OCI-LY3 (cell line): ENCODE results near the gene TMEM87A.
A peak's percentile ranks its signal among the peaks of the same experiment; 100 is the strongest.

Experiments
- H2AFZ ChIP-seq: fragments of 200-600, 300-600 bp; shearing (Covaris generic); 2 replicates; pipeline ENCODE4 v1.6.0; 2014; ENCODE audit warnings: antibody characterized with exemption, low read depth, low read length
- H3K27ac ChIP-seq: fragments of 200-600, 300-600 bp; sonication (generic); 2 replicates; pipeline ENCODE4 v1.5.1; 2014; ENCODE audit warnings: mild to moderate bottlenecking, low read length, moderate library complexity, mixed read lengths
- H3K27me3 ChIP-seq: fragments of 200-600, 300-600 bp; sonication (generic); 2 replicates; pipeline ENCODE4 v1.6.1; 2014; ENCODE audit warnings: low read depth, low read length, mixed read lengths
- H3K36me3 ChIP-seq: fragments of 200-600, 300-600 bp; sonication (generic); replicated peaks from 2 replicates; pipeline ENCODE3; 2014; ENCODE audit warnings: low read depth, low read length, mixed read lengths
- H3K4me1 ChIP-seq: fragments of 300-600, 200-600 bp; sonication (generic); 2 replicates; pipeline ENCODE4 v1.6.1; 2014; ENCODE audit warnings: low read length, mixed read lengths
- H3K4me2 ChIP-seq: fragments of 200-600, 300-600 bp; sonication (generic); 2 replicates; pipeline ENCODE4 v1.6.1; 2014; ENCODE audit warnings: low read length, mixed read lengths
- H3K4me3 ChIP-seq: fragments of 300-600, 200-600 bp; sonication (generic); 2 replicates; pipeline ENCODE4 v1.5.1; 2014; ENCODE audit warnings: antibody characterized with exemption, mild to moderate bottlenecking, low read length, moderate library complexity
- H3K79me2 ChIP-seq: fragments of 300-600, 200-600 bp; shearing (Covaris generic); 2 replicates; pipeline ENCODE4 v1.6.1; 2014; ENCODE audit warnings: mild to moderate bottlenecking, low read length, mixed read lengths
- H3K9ac ChIP-seq: fragments of 300-600, 200-600 bp; shearing (Covaris generic); 2 replicates; pipeline ENCODE4 v1.6.0; 2014; ENCODE audit warnings: mild to moderate bottlenecking, low read length, moderate library complexity
- H3K9me3 ChIP-seq: fragments of 200-600, 300-600 bp; shearing (Covaris generic); 2 replicates; pipeline ENCODE4 v1.6.1; 2014; ENCODE audit warnings: low read length, mixed read lengths; ENCODE audit not compliant: insufficient read depth
- H4K20me1 ChIP-seq: fragments of 200-600, 300-600 bp; sonication (generic); 2 replicates; pipeline ENCODE4 v1.6.1; 2016; ENCODE audit warnings: low read length, mixed read lengths; ENCODE audit not compliant: insufficient read depth
- EZH2phosphoT487 ChIP-seq: fragments of 200-600 bp; shearing (Covaris generic); IDR thresholded peaks from 2 replicates; pipeline ENCODE4 v1.6.1; 2018; ENCODE audit warnings: antibody characterized with exemption, mixed run types, low read depth
- TF ChIP-seq, protein P1 (sequence below): fragments of 200-600, 300-600 bp; sonication (generic); IDR thresholded peaks from 2 replicates; pipeline ENCODE4 v1.5.1; 2014; ENCODE audit warnings: antibody characterized with exemption, low read length, low read depth

TMEM87A gene

DNA sequence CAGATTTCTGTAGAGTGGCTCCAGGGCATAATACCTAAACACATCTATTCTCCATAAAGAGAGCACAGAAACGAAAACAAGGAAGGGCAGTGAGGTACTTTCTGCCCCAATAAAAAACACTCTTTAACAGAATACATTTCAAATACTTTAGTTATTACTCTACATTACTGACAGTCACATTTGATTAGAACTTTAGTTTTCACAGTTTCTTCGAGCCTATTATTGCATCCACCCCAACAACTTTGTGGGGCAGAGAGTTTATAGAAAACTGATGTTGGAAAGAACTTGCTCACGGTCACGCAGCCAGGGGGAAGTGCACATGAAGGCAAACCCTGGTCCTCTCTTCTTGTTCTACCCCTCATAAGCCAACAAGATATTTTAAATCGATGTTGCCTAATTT, 74.1 kb downstream of the TMEM87A start:
- Histone ChIP-seq H3K9ac (no peak overlapping the region), H2AFZ (no peak overlapping the region), H3K9me3 (no peaks in the 10 kb centered on the region), H3K36me3 (peaks cover 22% of the 10 kb centered on the region), H3K4me3 (no peak overlapping the region), H3K79me2 (peaks cover 3% of the 10 kb centered on the region), H4K20me1 (no peaks in the 10 kb centered on the region), H3K4me1 (no peaks in the 10 kb centered on the region; the same call in 1 of the 2 replicates), H3K4me2 (no peak overlapping the region), H3K27me3 (no peaks in the 10 kb centered on the region), H3K27ac (no peak overlapping the region)
- TF ChIP-seq EZH2phosphoT487 = no peak
- TF ChIP-seq, protein P1, sequence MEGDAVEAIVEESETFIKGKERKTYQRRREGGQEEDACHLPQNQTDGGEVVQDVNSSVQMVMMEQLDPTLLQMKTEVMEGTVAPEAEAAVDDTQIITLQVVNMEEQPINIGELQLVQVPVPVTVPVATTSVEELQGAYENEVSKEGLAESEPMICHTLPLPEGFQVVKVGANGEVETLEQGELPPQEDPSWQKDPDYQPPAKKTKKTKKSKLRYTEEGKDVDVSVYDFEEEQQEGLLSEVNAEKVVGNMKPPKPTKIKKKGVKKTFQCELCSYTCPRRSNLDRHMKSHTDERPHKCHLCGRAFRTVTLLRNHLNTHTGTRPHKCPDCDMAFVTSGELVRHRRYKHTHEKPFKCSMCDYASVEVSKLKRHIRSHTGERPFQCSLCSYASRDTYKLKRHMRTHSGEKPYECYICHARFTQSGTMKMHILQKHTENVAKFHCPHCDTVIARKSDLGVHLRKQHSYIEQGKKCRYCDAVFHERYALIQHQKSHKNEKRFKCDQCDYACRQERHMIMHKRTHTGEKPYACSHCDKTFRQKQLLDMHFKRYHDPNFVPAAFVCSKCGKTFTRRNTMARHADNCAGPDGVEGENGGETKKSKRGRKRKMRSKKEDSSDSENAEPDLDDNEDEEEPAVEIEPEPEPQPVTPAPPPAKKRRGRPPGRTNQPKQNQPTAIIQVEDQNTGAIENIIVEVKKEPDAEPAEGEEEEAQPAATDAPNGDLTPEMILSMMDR = no peak

DNA sequence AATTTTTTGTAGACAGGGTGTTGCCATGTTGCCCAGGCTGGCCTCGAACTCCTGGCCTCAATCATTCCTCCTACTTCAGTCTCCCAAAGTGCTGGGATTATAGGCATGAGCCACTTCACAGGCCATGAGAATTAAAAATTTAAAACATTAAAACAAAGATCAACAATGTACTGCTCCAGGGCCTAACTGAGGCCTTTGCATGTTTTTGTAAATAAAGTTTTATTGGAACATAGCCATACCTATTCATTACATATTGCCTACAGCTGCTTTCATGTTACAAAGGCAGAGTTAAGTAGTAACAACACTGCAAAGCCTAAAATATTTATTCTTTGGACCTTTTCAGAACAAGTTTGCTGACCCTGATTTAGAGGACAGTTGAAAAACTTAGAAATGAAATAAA, 74.7 kb downstream of the TMEM87A start:
- peaks cover 26% of the 10 kb centered on the region for H3K36me3 ChIP-seq
- no peaks in the 10 kb centered on the region for H3K27me3 ChIP-seq
- H3K79me2 ChIP-seq = peaks cover 3% of the 10 kb centered on the region
- no peak overlapping the region for H3K4me3 ChIP-seq
- H3K9me3 ChIP-seq = no peaks in the 10 kb centered on the region
- no peak overlapping the region for H2AFZ ChIP-seq
- no peaks in the 10 kb centered on the region for H4K20me1 ChIP-seq
- H3K27ac ChIP-seq = no peak overlapping the region
- no peak for TF ChIP-seq EZH2phosphoT487
- TF ChIP-seq, protein P1 = no peak
- H3K9ac ChIP-seq = no peak overlapping the region
- H3K4me2 ChIP-seq = no peak overlapping the region
- peaks cover 6% of the 10 kb centered on the region for H3K4me1 ChIP-seq

DNA sequence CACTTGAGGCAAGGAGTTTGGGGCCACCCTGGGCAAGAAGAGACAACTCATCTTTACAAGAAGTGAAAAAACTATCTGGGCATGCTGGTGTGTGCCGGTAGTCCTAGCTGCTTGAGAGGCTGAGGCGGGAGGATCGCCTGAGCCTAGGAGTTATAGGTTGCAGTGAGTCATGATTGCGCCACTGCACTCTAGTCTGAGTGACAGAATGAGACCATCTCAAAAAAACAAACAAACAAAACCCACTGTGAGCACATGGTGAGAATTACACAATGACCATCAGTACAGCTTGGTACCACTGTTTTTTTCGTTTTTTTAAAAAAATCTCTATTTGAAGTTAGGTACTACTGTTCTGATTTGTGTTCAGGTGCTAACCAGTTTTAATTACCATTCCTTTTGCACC, 78.7 kb downstream of the TMEM87A start:
- H3K4me3 ChIP-seq = no peak overlapping the region
- no peak overlapping the region for H2AFZ ChIP-seq
- peaks cover 27% of the 10 kb centered on the region for H3K36me3 ChIP-seq
- H3K4me2 ChIP-seq = no peak overlapping the region
- TF ChIP-seq, protein P1 = no peak
- TF ChIP-seq EZH2phosphoT487 = no peak
- H3K9me3 ChIP-seq = no peaks in the 10 kb centered on the region
- no peaks in the 10 kb centered on the region for H4K20me1 ChIP-seq
- H3K4me1 ChIP-seq = peaks cover 44% of the 10 kb centered on the region
- H3K9ac ChIP-seq = no peak overlapping the region
- no peaks in the 10 kb centered on the region for H3K27me3 ChIP-seq
- H3K79me2 ChIP-seq = peaks cover 3% of the 10 kb centered on the region
- no peak overlapping the region for H3K27ac ChIP-seq

DNA sequence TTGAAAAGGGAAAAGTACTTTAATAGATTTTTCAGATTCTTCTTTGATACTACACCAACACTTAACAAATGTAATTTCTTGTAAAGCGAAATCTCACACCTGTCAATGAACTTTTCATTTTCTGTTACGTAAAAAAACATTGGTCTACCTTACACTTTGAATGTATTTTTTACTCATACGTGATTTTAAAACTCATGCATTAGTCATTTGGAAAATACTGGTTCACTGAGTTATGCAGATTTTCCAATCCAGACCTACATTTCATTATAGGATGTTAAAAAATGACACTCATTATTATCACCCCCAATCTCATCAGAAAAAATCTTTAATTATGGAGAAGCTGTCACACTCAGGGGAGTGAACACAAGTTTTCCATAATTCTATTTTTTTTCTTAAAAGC, 79.8 kb downstream of the TMEM87A start:
- no peak overlapping the region for H3K9ac ChIP-seq
- no peaks in the 10 kb centered on the region for H3K27me3 ChIP-seq
- peaks cover 49% of the 10 kb centered on the region for H3K4me1 ChIP-seq
- H3K79me2 ChIP-seq = peaks cover 3% of the 10 kb centered on the region
- no peaks in the 10 kb centered on the region for H4K20me1 ChIP-seq
- no peaks in the 10 kb centered on the region for H3K9me3 ChIP-seq
- peak overlapping the region; percentile 86 for H3K27ac ChIP-seq
- no peak overlapping the region for H2AFZ ChIP-seq
- no peak overlapping the region for H3K4me3 ChIP-seq
- TF ChIP-seq, protein P1 = no peak
- TF ChIP-seq EZH2phosphoT487 = no peak
- peaks cover 31% of the 10 kb centered on the region for H3K36me3 ChIP-seq
- peak overlapping the region; percentile 79 for H3K4me2 ChIP-seq
